IMR-90 (cell line): ENCODE measurements around the gene SOCS6.

Experiments used
- BHLHE40 ChIP-seq: fragments of 150-350 bp; IDR thresholded peaks from 2 replicates; pipeline ENCODE4 v1.6.1; 2016; ENCODE audit warnings: mild to moderate bottlenecking, low read depth, low read length
- FOS ChIP-seq: fragments of 150-350 bp; IDR thresholded peaks from 2 replicates; pipeline ENCODE4 v1.6.1; 2016; ENCODE audit warnings: low read depth, low read length
- MAFK ChIP-seq: IDR thresholded peaks from 2 replicates; pipeline ENCODE4 v1.6.1; 2012; ENCODE audit warnings: low read depth, low read length, improper control_type of control experiment
- MXI1 ChIP-seq: IDR thresholded peaks from 2 replicates; pipeline ENCODE4 v1.6.1; 2012; ENCODE audit warnings: low read depth, mild to moderate bottlenecking, low read length, moderate library complexity, borderline replicate concordance
- POLR2A ChIP-seq: IDR thresholded peaks from 2 replicates; pipeline ENCODE4 v1.6.1; 2012; ENCODE audit warnings: mild to moderate bottlenecking, low read depth, low read length
- RAD21 ChIP-seq: IDR thresholded peaks from 2 replicates; pipeline ENCODE4 v1.6.1; 2012; ENCODE audit warnings: low read length, improper control_type of control experiment
- RCOR1 ChIP-seq: IDR thresholded peaks from 2 replicates; pipeline ENCODE4 v1.6.1; 2012; ENCODE audit warnings: mild to moderate bottlenecking, low read length, improper control_type of control experiment; ENCODE audit not compliant: insufficient replicate concordance
- RFX5 ChIP-seq: IDR thresholded peaks from 2 replicates; pipeline ENCODE4 v1.8.0; 2012; ENCODE audit warnings: low read depth, mild to moderate bottlenecking, low read length, moderate library complexity
- SMC3 ChIP-seq: fragments of 150-350 bp; IDR thresholded peaks from 2 replicates; pipeline ENCODE4 v1.6.1; 2016; ENCODE audit warnings: low read depth, mild to moderate bottlenecking, antibody characterized with exemption, low read length, moderate library complexity
- USF2 ChIP-seq: fragments of 150-350 bp; IDR thresholded peaks from 2 replicates; pipeline ENCODE4 v1.6.1; 2017; ENCODE audit warnings: mild to moderate bottlenecking, antibody characterized with exemption, low read length, low read depth
- TF ChIP-seq, protein P1 (sequence below): conservative IDR thresholded peaks from 2 replicates; pipeline ENCODE4 v1.5.1; 2012; ENCODE audit warnings: mild to moderate bottlenecking, low read depth, low read length, improper control_type of control experiment

DNA sequence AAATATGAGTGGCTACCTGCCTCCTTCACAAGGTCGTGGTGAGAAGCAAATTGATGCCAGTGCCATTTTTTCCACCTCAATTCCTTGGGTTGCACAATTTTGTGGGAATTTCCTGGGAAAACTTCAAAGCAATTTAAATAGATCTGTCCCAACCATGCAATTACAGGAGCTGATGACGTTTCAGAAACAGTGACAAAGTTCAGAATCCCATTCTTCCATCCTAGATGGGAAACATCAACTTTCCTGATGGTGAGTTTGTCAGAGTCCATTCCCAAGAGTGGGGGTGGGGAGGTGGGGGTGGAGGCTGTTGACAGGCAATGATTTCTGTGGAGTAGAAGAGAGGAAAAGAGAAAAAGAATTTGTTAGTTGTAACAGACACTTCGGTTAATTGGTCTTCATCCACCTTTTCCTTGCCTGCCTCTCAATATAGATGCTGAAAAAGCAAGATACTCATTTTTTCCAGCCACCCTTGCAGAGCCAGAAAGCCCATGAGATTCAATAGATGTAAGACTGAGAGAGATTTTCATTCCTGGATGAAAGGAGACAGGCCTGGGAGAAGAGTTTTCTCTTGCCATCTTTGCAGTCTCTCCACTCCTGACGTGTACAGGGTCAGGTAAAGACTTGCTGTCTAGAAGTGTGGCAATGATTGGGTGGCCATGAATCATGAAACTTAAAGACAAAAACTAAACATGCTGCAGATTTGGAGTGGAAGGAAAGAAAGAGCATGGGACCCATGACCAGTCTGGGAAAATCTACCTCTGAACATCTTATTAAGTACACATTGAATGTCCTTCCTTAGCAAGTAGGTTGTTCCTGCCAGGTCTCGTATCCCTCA, 47.3 kb downstream of the SOCS6 start:
- TF ChIP-seq, protein P1, sequence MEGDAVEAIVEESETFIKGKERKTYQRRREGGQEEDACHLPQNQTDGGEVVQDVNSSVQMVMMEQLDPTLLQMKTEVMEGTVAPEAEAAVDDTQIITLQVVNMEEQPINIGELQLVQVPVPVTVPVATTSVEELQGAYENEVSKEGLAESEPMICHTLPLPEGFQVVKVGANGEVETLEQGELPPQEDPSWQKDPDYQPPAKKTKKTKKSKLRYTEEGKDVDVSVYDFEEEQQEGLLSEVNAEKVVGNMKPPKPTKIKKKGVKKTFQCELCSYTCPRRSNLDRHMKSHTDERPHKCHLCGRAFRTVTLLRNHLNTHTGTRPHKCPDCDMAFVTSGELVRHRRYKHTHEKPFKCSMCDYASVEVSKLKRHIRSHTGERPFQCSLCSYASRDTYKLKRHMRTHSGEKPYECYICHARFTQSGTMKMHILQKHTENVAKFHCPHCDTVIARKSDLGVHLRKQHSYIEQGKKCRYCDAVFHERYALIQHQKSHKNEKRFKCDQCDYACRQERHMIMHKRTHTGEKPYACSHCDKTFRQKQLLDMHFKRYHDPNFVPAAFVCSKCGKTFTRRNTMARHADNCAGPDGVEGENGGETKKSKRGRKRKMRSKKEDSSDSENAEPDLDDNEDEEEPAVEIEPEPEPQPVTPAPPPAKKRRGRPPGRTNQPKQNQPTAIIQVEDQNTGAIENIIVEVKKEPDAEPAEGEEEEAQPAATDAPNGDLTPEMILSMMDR = no peak
- no peak for TF ChIP-seq POLR2A
- TF ChIP-seq RAD21 = no peak
- no peak for TF ChIP-seq MXI1
- no peak for TF ChIP-seq RCOR1
- TF ChIP-seq SMC3 = no peak
- no peak for TF ChIP-seq USF2
- TF ChIP-seq BHLHE40 = no peak
- no peak for TF ChIP-seq FOS
- TF ChIP-seq RFX5 = no peak
- TF ChIP-seq MAFK = no peak
